Nephron (organoid): Measurements from ENCODE around the gene NTRK3.

ENCODE experiments used
- H3K27ac Mint-ChIP-seq, 3 experiments: 2 replicates each; pipeline ENCODE4 v1.8.0; 2020; ENCODE audit warnings: mixed read lengths in 3 of 3, mild to moderate bottlenecking in 2 of 3, moderate library complexity in 1 of 3
- H3K27me3 Mint-ChIP-seq: 2 replicates; pipeline ENCODE4 v1.8.0; 2021; ENCODE audit warnings: low read depth, mild to moderate bottlenecking, moderate library complexity, mixed read lengths
- H3K36me3 Mint-ChIP-seq: 2 replicates; pipeline ENCODE4 v1.8.0; 2020; ENCODE audit warnings: low read depth, mixed read lengths
- H3K4me1 Mint-ChIP-seq: 2 replicates; pipeline ENCODE4 v1.8.0; 2020; ENCODE audit warnings: mixed read lengths
- H3K4me3 Mint-ChIP-seq, 3 experiments: 2 replicates each; pipeline ENCODE4 v1.8.0; 2020; ENCODE audit warnings: mild to moderate bottlenecking in 3 of 3, mixed read lengths in 3 of 3, moderate library complexity in 2 of 3
- H3K9me3 Mint-ChIP-seq: 2 replicates; pipeline ENCODE4 v1.8.0; 2020; ENCODE audit warnings: mixed read lengths
- TF ChIP-seq, protein P1 (sequence below), 3 experiments: fragments of 200-600 bp; sonication (generic); IDR thresholded peaks; one replicate each; pipeline ENCODE4 v1.5.0; 2021; ENCODE audit warnings: antibody characterized with exemption in 3 of 3; ENCODE audit not compliant: unreplicated experiment in 3 of 3

NTRK3 gene

DNA sequence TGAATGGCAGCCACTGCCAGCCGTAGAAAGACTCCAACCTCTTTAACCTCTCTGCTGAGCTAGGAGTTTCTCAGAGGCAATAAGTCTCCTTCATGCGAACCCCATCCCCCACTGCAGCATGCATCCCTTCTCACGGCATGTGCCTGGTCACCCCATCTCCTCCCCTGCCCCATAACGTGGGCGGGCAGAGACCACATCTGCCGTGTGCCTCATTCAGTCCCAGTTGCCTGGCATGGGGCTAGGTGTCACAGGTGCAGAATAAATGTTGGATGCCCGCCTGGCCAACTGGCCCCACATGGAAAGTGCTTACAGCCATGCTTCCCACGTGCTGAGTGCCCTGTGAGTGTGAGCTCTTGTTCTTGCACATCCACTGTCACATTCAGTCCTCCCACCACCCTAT is 43.5 kb upstream of the NTRK3 start:
- TF ChIP-seq, protein P1, sequence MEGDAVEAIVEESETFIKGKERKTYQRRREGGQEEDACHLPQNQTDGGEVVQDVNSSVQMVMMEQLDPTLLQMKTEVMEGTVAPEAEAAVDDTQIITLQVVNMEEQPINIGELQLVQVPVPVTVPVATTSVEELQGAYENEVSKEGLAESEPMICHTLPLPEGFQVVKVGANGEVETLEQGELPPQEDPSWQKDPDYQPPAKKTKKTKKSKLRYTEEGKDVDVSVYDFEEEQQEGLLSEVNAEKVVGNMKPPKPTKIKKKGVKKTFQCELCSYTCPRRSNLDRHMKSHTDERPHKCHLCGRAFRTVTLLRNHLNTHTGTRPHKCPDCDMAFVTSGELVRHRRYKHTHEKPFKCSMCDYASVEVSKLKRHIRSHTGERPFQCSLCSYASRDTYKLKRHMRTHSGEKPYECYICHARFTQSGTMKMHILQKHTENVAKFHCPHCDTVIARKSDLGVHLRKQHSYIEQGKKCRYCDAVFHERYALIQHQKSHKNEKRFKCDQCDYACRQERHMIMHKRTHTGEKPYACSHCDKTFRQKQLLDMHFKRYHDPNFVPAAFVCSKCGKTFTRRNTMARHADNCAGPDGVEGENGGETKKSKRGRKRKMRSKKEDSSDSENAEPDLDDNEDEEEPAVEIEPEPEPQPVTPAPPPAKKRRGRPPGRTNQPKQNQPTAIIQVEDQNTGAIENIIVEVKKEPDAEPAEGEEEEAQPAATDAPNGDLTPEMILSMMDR (IDR thresholded peaks at IDR 0.05; ENCODE audit: unreplicated experiment in 3 of 3), result no peak
- H3K4me3 Mint-ChIP-seq, result no peak overlapping the region
- H3K4me1 Mint-ChIP-seq, result no peaks in the 10 kb centered on the region
- H3K27ac Mint-ChIP-seq, result no peak overlapping the region
- H3K36me3 Mint-ChIP-seq, result no peaks in the 10 kb centered on the region
- H3K27me3 Mint-ChIP-seq, result peaks cover 13% of the 10 kb centered on the region
- H3K9me3 Mint-ChIP-seq, result no peaks in the 10 kb centered on the region

DNA sequence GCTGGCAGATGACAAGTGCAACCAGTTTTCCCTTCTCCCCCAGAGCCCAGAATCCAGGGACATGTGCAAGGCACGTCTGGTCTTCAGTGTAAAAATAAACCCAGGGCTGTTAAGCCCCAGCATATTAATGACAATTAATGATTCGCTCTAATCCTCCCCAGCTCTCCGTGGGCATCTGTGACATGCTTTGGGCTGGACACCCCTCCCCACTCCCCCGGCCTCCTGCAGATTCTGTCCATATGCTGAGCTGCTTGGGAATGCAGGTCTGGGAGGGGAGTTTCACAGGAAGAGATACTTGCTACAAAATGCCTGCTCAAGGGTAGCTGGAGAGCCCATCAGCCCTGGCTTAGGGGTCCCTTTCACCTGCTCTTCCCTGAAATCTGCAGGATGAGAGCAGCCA is 43.0 kb upstream of the NTRK3 start:
- no peaks in the 10 kb centered on the region for H3K9me3 Mint-ChIP-seq
- H3K27me3 Mint-ChIP-seq, result peaks cover 13% of the 10 kb centered on the region
- no peak overlapping the region for H3K27ac Mint-ChIP-seq
- H3K36me3 Mint-ChIP-seq, result no peaks in the 10 kb centered on the region
- TF ChIP-seq, protein P1 (IDR thresholded peaks at IDR 0.05; ENCODE audit: unreplicated experiment in 3 of 3), result no peak
- no peak overlapping the region for H3K4me3 Mint-ChIP-seq
- H3K4me1 Mint-ChIP-seq, result no peaks in the 10 kb centered on the region

DNA sequence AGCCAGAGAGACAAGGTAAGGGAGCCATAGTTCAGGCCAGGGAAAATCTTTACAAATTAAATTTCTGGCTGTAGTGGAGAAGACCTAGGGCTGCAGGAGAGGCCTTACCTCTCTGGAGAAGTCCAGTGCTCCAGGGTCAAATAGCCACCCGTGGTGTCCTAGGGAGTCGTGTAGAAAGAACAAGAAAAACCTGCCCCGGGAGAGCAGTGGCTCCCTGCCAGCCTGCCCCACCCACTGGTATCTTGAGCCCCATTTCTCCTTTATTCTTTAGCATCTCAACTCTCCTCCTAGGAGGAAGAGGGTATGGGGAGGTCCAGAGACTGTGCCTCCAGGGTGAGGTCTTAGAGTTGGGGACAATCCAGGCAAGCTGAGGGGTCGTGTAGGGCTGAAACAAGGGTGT is 32.1 kb upstream of the NTRK3 start:
- TF ChIP-seq, protein P1 (IDR thresholded peaks at IDR 0.05; ENCODE audit: unreplicated experiment in 3 of 3), result no peak
- Mint-ChIP-seq H3K27me3 (peaks cover 45% of the 10 kb centered on the region), H3K4me1 (peaks cover under 1% of the 10 kb centered on the region), H3K27ac (no peak overlapping the region), H3K9me3 (no peaks in the 10 kb centered on the region), H3K36me3 (no peaks in the 10 kb centered on the region), H3K4me3 (no peak overlapping the region)

DNA sequence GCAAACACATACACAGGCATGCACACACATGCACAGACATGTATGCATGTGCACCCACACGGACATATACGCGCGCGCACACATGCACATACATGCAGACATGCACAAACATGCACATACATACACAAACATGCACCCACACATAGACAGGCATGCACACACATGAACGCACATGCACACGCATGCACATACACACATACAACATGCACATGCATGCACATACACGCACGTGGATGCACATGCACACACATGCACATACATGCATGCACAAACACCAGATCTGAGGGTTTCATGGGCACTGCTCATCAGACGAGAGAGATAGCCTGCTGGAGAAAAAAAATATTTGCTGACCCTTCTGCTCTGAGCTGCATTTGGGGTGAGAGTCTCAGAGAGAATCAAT is 31.7 kb upstream of the NTRK3 start:
- peaks cover 49% of the 10 kb centered on the region for H3K27me3 Mint-ChIP-seq
- TF ChIP-seq, protein P1 (IDR thresholded peaks at IDR 0.05; ENCODE audit: unreplicated experiment in 3 of 3), result no peak
- no peaks in the 10 kb centered on the region for H3K9me3 Mint-ChIP-seq
- no peak overlapping the region for H3K4me3 Mint-ChIP-seq
- H3K4me1 Mint-ChIP-seq, result peaks cover 5% of the 10 kb centered on the region
- no peaks in the 10 kb centered on the region for H3K36me3 Mint-ChIP-seq
- H3K27ac Mint-ChIP-seq, result no peak overlapping the region

DNA sequence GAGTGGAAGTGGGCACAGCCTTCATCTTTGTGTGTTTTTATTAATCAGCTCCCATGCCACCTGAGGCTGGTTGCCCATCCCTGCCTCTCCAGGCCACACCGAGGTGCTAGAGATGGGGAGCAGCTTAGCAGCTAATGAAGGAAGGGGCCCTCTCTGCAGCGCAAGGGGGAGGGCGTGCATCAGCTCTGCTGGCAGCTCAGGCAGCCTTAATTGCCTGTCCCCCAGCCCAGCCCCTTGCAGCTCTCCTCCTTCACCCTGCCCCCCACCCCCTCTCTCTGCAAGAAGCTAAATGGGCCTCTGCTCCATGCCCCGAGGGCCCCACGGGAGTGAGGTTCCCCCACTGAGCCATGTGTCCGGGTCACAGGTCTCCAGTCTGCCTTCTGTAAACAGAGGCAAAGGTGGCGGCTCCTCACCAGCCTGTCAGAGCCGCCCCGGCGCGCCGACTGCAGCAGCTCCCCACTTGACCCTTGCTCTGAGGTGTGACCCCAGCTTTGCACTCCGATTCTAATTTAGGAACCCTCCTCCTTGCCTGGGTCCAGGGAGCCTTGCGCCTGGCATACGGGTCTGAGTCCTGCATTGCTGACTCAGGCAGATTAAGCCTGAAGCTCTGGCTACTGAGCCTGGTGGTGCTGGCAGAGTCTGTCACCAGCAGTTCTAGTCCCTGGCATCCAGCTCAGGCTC is 27.9 kb upstream of the NTRK3 start:
- H3K27me3 Mint-ChIP-seq, result peaks cover 80% of the 10 kb centered on the region
- H3K9me3 Mint-ChIP-seq, result peaks cover 2% of the 10 kb centered on the region
- H3K4me3 Mint-ChIP-seq, result no peak overlapping the region
- peaks cover 6% of the 10 kb centered on the region for H3K4me1 Mint-ChIP-seq
- H3K27ac Mint-ChIP-seq, result no peak overlapping the region
- no peaks in the 10 kb centered on the region for H3K36me3 Mint-ChIP-seq
- TF ChIP-seq, protein P1 (IDR thresholded peaks at IDR 0.05; ENCODE audit: unreplicated experiment in 3 of 3), result no peak

DNA sequence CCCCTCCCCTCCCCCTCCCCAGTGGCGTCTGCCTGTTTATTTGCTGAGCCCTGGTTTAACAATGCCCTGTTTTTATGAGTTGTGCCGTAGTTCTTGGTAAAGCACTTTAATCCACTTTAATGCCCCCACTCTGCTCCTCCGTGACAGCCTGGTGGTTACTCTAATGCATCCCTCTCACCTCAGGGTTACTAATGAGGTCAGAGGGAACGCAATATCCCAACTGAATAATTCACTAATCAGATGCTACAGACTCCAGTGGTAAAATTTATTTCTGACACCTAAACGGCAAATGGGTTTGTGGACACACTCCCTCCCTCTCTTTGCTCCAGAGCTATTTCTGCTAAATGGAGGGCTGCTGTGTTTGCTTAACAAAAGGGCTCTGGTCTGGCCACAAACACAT is 26.1 kb upstream of the NTRK3 start:
- no peak overlapping the region for H3K4me3 Mint-ChIP-seq
- peaks cover 2% of the 10 kb centered on the region for H3K9me3 Mint-ChIP-seq
- no peak overlapping the region for H3K27ac Mint-ChIP-seq
- H3K27me3 Mint-ChIP-seq, result peaks cover 93% of the 10 kb centered on the region
- H3K36me3 Mint-ChIP-seq, result no peaks in the 10 kb centered on the region
- TF ChIP-seq, protein P1 (IDR thresholded peaks at IDR 0.05; ENCODE audit: unreplicated experiment in 3 of 3), result no peak
- peaks cover 6% of the 10 kb centered on the region for H3K4me1 Mint-ChIP-seq
